NCI-H1436 treated with DMSO at 0.1 percent for 48 hours (cell line): ENCODE results near the gene KLHL3.

Experiments
- DNase-seq: peaks from one replicate; lab custom pipeline; 2025; lab: John Stamatoyannopoulos, UW

The KLHL3 gene

DNA sequence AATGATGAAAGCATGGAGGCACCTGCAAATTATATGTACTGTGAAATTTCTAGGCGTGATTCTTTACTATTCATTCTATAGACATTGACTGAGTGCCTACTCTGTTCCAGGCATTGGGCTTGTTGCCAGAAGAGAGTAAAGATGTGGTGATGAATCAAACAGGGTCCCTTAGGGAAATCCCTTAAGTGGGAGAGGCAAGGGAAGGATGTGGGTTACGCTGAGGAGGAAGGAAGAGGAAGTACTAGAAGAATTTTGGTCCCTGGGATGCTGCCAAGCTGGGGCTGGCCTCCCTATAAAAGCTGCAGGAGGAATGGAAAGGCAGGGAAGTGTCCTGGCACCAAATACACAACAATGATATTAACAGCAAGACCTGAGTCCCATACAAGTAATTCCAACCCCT is 160.0 kb downstream of the KLHL3 start:
- no peak for DNase-seq

- no peak for DNase-seq
Observed at GRCh38 chr5:137575211-137575610, 160.7 kb downstream of the KLHL3 start.

DNA sequence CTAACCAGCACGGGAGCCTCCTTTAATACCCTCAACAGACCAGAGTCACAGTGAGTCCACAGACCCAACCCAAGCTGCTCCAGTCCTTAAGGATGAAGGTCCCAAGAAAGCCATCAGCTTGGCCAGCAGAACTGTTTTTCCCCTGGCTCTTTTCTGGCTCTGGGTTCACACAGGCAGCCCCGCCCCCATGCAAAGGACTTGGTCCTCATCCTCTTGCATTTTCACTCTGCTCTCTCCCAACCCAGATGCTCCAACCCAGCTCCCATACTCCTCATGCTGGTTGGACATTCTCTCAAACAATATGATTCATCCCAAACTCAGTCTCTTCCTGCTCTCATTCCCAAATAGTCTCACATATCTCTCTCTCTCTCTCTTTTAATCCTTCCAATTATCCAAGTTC is 162.5 kb downstream of the KLHL3 start:
- DNase-seq, result no peak

- DNase-seq, result no peak
Observed at GRCh38 chr5:137572042-137572695, 163.7 kb downstream of the KLHL3 start.

DNA sequence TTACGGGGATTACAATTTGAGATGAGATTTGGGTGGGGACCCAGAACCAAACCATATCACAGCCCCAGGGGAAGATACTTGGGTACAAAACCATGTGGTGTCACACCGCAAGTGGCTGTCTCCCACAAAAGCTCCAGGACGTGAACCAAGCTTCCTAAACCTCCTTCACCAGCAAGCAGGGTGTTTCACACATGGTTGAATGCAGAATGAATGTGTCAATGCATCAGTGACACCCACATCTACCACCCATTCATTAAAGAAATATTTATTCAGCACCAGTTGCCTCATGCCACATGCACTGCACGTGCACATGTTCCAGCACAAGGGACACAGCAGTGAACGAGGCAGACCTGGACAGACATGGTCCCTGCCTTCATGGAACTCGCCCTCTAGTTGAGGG is 165.8 kb downstream of the KLHL3 start:
- no peak for DNase-seq
